ENCODE measurements around the gene CRAMP1. TPM values are rescaled to one million over a fixed set of nuclear protein-coding genes. Genes with fewer than 3 reads are reported as not detected.

CRAMP1 gene
- total and polyA plus RNA-seq, 2 of the 8 experiments (the other 6 are each of a cell fraction or from before 2014, with no cell fraction given): 19.2 to 23.2 TPM

- no peak overlapping the region for H3K14ac ChIP-seq (ENCODE audit: insufficient read length)
- H4K8ac ChIP-seq (ENCODE audit: extremely low read depth, insufficient read depth, low read length): no peak overlapping the region
- no peak overlapping the region for H3K23ac ChIP-seq (ENCODE audit: insufficient read length)
- H2AFZ ChIP-seq (ENCODE audit: low read length): no peak overlapping the region
- ChIA-PET CTCF (ENCODE audit: partially characterized antibody) (interaction anchor here (1.1 kb wide), 1 partner anchor 34 kb away, joined by 3 read pairs; no protein-coding TSS in a partner anchor), POLR2A (ENCODE audit: partially characterized antibody) (interaction anchor here (0.8 kb wide), 1 partner anchor 9 kb away, joined by 3 read pairs; no protein-coding TSS in a partner anchor)
- no peak overlapping the region for H3K4me2 ChIP-seq (ENCODE audit: insufficient read depth in 1 of 2, low read depth in 2 of 2, low read length in 2 of 2)
- no peak overlapping the region for H4K91ac ChIP-seq (replicated peaks; ENCODE audit: insufficient read length, low read length)
- no peaks in the 10 kb centered on the region for H3K79me2 ChIP-seq (ENCODE audit: control insufficient read depth in 1 of 2, insufficient read depth in 2 of 2, low read length in 2 of 2)
- no peak overlapping the region for H3K27ac ChIP-seq (ENCODE audit: low read depth, low read length)
- H3K23me2 ChIP-seq (ENCODE audit: low read depth, low read length): no peaks in the 10 kb centered on the region
- H3K4ac ChIP-seq (replicated peaks; ENCODE audit: insufficient read length, low read depth, low read length): no peak overlapping the region
- H2BK5ac ChIP-seq (ENCODE audit: low read depth, low read length): no peak overlapping the region
- H4K5ac ChIP-seq (ENCODE audit: insufficient read length, low read depth, low read length): no peak overlapping the region
- H2AK5ac ChIP-seq (ENCODE audit: low read depth, low read length): no peak overlapping the region
- no peaks in the 10 kb centered on the region for H3K4me1 ChIP-seq (replicated peaks in 1 of 4; ENCODE audit: control insufficient read depth in 3 of 4, insufficient read depth in 4 of 4, low read length in 3 of 4)
- H3K18ac ChIP-seq (ENCODE audit: extremely low read depth, low read length): no peak overlapping the region
- peaks cover 0 to 2% of the 10 kb centered on the region in 2 experiments for H4K20me1 ChIP-seq (replicated peaks in 1 of 2; ENCODE audit: control insufficient read depth in 1 of 2, insufficient read depth in 2 of 2, low read length in 2 of 2)
- no peaks in the 10 kb centered on the region for H3K27me3 ChIP-seq (replicated peaks in 1 of 4; ENCODE audit: control insufficient read depth in 3 of 4, extremely low read depth in 1 of 4, insufficient read depth in 3 of 4, low read length in 3 of 4)
- H3K36me3 ChIP-seq (ENCODE audit: control insufficient read depth in 2 of 4, insufficient read depth in 4 of 4, low read length in 3 of 4): peaks cover 0 to 10% (median 0%) of the 10 kb centered on the region in 4 experiments; a peak in 2 of 8 replicates
- no peaks in the 10 kb centered on the region for H3K9me3 ChIP-seq (ENCODE audit: insufficient read depth in 2 of 2, low read depth in 1 of 2, low read length in 1 of 2)
- WGBS, 2 experiments (ENCODE audit: extremely low coverage in 1 of 2, insufficient coverage in 1 of 2, insufficient read length in 1 of 2, insufficient replicate concordance in 2 of 2, low coverage in 1 of 2, low lambda C conversion rate in 2 of 2, missing lambda C conversion rate in 1 of 2): 93% methylated on average over 7 of the region's 7 CpGs; no CpG with 5 or more reads in 1 of the 2 experiments
- no peak overlapping the region for H3K56ac ChIP-seq (replicated peaks; ENCODE audit: insufficient read length, low read depth, low read length)
- H3K4me3 ChIP-seq (ENCODE audit: extremely low read depth in 1 of 4, insufficient read depth in 2 of 4, low read depth in 3 of 4, low read length in 4 of 4): no peak overlapping the region
- no peak overlapping the region for H2BK12ac ChIP-seq (ENCODE audit: low read depth, low read length)
- no peaks in the 10 kb centered on the region for H3K79me1 ChIP-seq (ENCODE audit: low read depth, low read length)
- FAIRE-seq: no peak
- no peak overlapping the region for H2BK120ac ChIP-seq (replicated peaks; ENCODE audit: low read depth, low read length)
- DNase-seq (ENCODE audit: low read depth in 1 of 2, low spot score in 2 of 2): no peak
- H2BK15ac ChIP-seq (ENCODE audit: low read length): no peak overlapping the region
- no peak overlapping the region for H2BK20ac ChIP-seq (ENCODE audit: low read length)
- no peak overlapping the region for H3K9ac ChIP-seq (replicated peaks in 1 of 4; ENCODE audit: extremely low read depth in 1 of 4, low read depth in 3 of 4, low read length in 3 of 4)
- TF ChIP-seq E2F6 (IDR thresholded peaks at IDR 0.05) (no peak), NANOG (IDR thresholded peaks at IDR 0.05; ENCODE audit: insufficient read depth, low read depth, low read length, poor library complexity, severe bottlenecking) (no peak), EP300 (IDR thresholded peaks at IDR 0.05; ENCODE audit: borderline replicate concordance in 1 of 2, low read depth in 2 of 2, low read length in 2 of 2) (no peak), BCL11A (IDR thresholded peaks at IDR 0.05; ENCODE audit: low read depth in 2 of 2, low read length in 2 of 2) (no peak), POLR2AphosphoS5 (IDR thresholded peaks at IDR 0.05; ENCODE audit: low read depth, low read length) (no peak), CHD2 (IDR thresholded peaks at IDR 0.05; ENCODE audit: low read length) (no peak), ATF3 (IDR thresholded peaks at IDR 0.05; ENCODE audit: insufficient read depth, low read depth, low read length) (no peak), SUZ12 (IDR thresholded peaks at IDR 0.05; ENCODE audit: low read length) (no peak), YY1 (IDR thresholded peaks at IDR 0.05; ENCODE audit: low read depth, low read length) (no peak), KDM5A (IDR thresholded peaks at IDR 0.05; ENCODE audit: low read length) (no peak), HDAC6 (IDR thresholded peaks at IDR 0.05; ENCODE audit: low read depth, low read length) (no peak), TCF12 (IDR thresholded peaks at IDR 0.05; ENCODE audit: low read depth, low read length) (no peak)
Measured at GRCh38 chr16:1571012-1571671, 41.0 kb upstream of the CRAMP1 start.
